H1 (cell line): ENCODE data around the gene MTF2. TPM values are rescaled to one million over a fixed set of nuclear protein-coding genes. Genes with fewer than 3 reads are reported as not detected.

Experiments
- CTCF ChIA-PET: fragments of 300-600 bp; sonication (Branson Sonifier 250); formaldehyde crosslinking; loops from one replicate; lab custom pipeline; 2021; ENCODE audit not compliant: partially characterized antibody; lab: Charles Lee
- POLR2A ChIA-PET: fragments of 300-600 bp; sonication (Branson Sonifier 250); formaldehyde crosslinking; loops from one replicate; lab custom pipeline; 2021; ENCODE audit warnings: inconsistent platforms; ENCODE audit not compliant: partially characterized antibody; lab: Charles Lee
- DNase-seq, 2 experiments: peaks; one replicate each; pipeline versions ENCODE4 v3.0.0 to v3.0.0-alpha.2; 2010 to 2022; ENCODE audit warnings: low spot score in 2 of 2, low read depth in 1 of 2, mixed read lengths in 1 of 2
- FAIRE-seq: peaks from 2 replicates; lab custom pipeline; 2011; peaks lifted over from hg19 to GRCh38; lab: Jason Lieb, UNC
- H2AFZ ChIP-seq: 2 replicates; pipeline ENCODE4 v1.8.1; 2012; ENCODE audit warnings: low read length, inconsistent platforms
- H2AK5ac ChIP-seq: 2 replicates; pipeline ENCODE4 v1.6.1; 2013; ENCODE audit warnings: low read depth, low read length
- H2BK120ac ChIP-seq: replicated peaks from 2 replicates; pipeline ENCODE3; 2013; ENCODE audit warnings: low read depth, low read length, inconsistent platforms
- H2BK12ac ChIP-seq: 2 replicates; pipeline ENCODE4 v1.6.1; 2013; ENCODE audit warnings: low read depth, low read length
- H2BK15ac ChIP-seq: 2 replicates; pipeline ENCODE4 v1.6.1; 2013; ENCODE audit warnings: low read length
- H2BK20ac ChIP-seq: 2 replicates; pipeline ENCODE4 v1.6.1; 2013; ENCODE audit warnings: low read length
- H2BK5ac ChIP-seq: 2 replicates; pipeline ENCODE4 v1.6.1; 2013; ENCODE audit warnings: low read depth, low read length
- H3K14ac ChIP-seq: 2 replicates; pipeline ENCODE4 v1.6.1; 2013; ENCODE audit warnings: inconsistent platforms; ENCODE audit not compliant: insufficient read length
- H3K18ac ChIP-seq: 2 replicates; pipeline ENCODE4 v1.6.1; 2013; ENCODE audit warnings: low read length; ENCODE audit errors: extremely low read depth
- H3K23ac ChIP-seq: 2 replicates; pipeline ENCODE4 v1.6.1; 2013; ENCODE audit warnings: inconsistent platforms; ENCODE audit not compliant: insufficient read length
- H3K23me2 ChIP-seq: 2 replicates; pipeline ENCODE4 v1.6.1; 2013; ENCODE audit warnings: low read depth, low read length
- H3K27ac ChIP-seq: 2 replicates; pipeline ENCODE4 v1.6.1; 2011; ENCODE audit warnings: low read depth, low read length, inconsistent platforms
- H3K27me3 ChIP-seq, 4 experiments: replicated peaks in 1 of 4; 1 replicate in 1 of 4; 2 replicates in 3 of 4; pipeline versions ENCODE4 v1.6.1 to v1.8.1; 2011 to 2013; ENCODE audit warnings: low read length in 3 of 4, mild to moderate bottlenecking in 3 of 4, inconsistent platforms in 2 of 4, mixed read lengths in 2 of 4, moderate library complexity in 1 of 4; ENCODE audit not compliant: control insufficient read depth in 3 of 4, insufficient read depth in 3 of 4; ENCODE audit errors: extremely low read depth in 1 of 4
- H3K36me3 ChIP-seq, 4 experiments: 2 replicates each; pipeline versions ENCODE4 v1.6.1 to v1.8.1; 2011 to 2013; ENCODE audit warnings: mild to moderate bottlenecking in 4 of 4, low read length in 3 of 4, moderate library complexity in 2 of 4, control low read depth in 1 of 4, inconsistent platforms in 1 of 4; ENCODE audit not compliant: insufficient read depth in 4 of 4, control insufficient read depth in 2 of 4
- H3K4ac ChIP-seq: replicated peaks from 2 replicates; pipeline ENCODE3; 2013; ENCODE audit warnings: low read length, low read depth, mixed read lengths, inconsistent platforms; ENCODE audit not compliant: insufficient read length
- H3K4me1 ChIP-seq, 4 experiments: replicated peaks in 1 of 4; 1 replicate in 1 of 4; 2 replicates in 3 of 4; pipeline versions ENCODE4 v1.6.1 to v1.8.1; 2011 to 2013; ENCODE audit warnings: low read length in 3 of 4, inconsistent platforms in 2 of 4, mixed read lengths in 1 of 4; ENCODE audit not compliant: insufficient read depth in 4 of 4, control insufficient read depth in 3 of 4
- H3K4me2 ChIP-seq, 2 experiments: 2 replicates each; pipeline versions ENCODE4 v1.6.1 to v1.8.1; 2011 to 2013; ENCODE audit warnings: low read depth in 2 of 2, low read length in 2 of 2, control low read depth in 1 of 2, inconsistent platforms in 1 of 2, mild to moderate bottlenecking in 1 of 2; ENCODE audit not compliant: insufficient read depth in 1 of 2
- H3K4me3 ChIP-seq, 4 experiments: fragments of 200-600, 300-600 bp in 1 of 4; sonication (generic), shearing (Covaris generic), sonication (Bioruptor Twin) in 1 of 4; 2 replicates each; pipeline versions ENCODE4 v1.5.1 to v1.8.1; 2011 to 2016; ENCODE audit warnings: low read length in 4 of 4, low read depth in 3 of 4, control low read depth in 2 of 4, inconsistent platforms in 2 of 4, mild to moderate bottlenecking in 2 of 4, mixed read lengths in 1 of 4, moderate library complexity in 1 of 4; ENCODE audit not compliant: insufficient read depth in 2 of 4; ENCODE audit errors: extremely low read depth in 1 of 4
- H3K56ac ChIP-seq: replicated peaks from 2 replicates; pipeline ENCODE3; 2013; ENCODE audit warnings: low read depth, mild to moderate bottlenecking, mixed read lengths, low read length, inconsistent platforms; ENCODE audit not compliant: insufficient read length
- H3K79me1 ChIP-seq: 2 replicates; pipeline ENCODE4 v1.6.1; 2013; ENCODE audit warnings: low read depth, low read length, control low read depth
- H3K79me2 ChIP-seq, 2 experiments: 2 replicates each; pipeline versions ENCODE4 v1.6.1 to v1.8.1; 2012 to 2013; ENCODE audit warnings: low read length in 2 of 2, mild to moderate bottlenecking in 2 of 2, inconsistent platforms in 1 of 2; ENCODE audit not compliant: insufficient read depth in 2 of 2, control insufficient read depth in 1 of 2
- H3K9ac ChIP-seq, 4 experiments: replicated peaks in 1 of 4; 1 replicate in 1 of 4; 2 replicates in 3 of 4; pipeline versions ENCODE4 v1.6.1 to v1.8.1; 2011 to 2013; ENCODE audit warnings: low read depth in 3 of 4, low read length in 3 of 4, control low read depth in 2 of 4, mild to moderate bottlenecking in 2 of 4, moderate library complexity in 2 of 4, inconsistent platforms in 1 of 4; ENCODE audit errors: extremely low read depth in 1 of 4
- H3K9me3 ChIP-seq, 2 experiments: 2 replicates each; pipeline versions ENCODE4 v1.6.1 to v1.8.1; 2012 to 2013; ENCODE audit warnings: mild to moderate bottlenecking in 2 of 2, moderate library complexity in 2 of 2, control low read depth in 1 of 2, inconsistent platforms in 1 of 2, low read depth in 1 of 2, low read length in 1 of 2, mixed read lengths in 1 of 2; ENCODE audit not compliant: insufficient read depth in 2 of 2
- H4K20me1 ChIP-seq, 2 experiments: replicated peaks in 1 of 2; 2 replicates each; pipeline versions ENCODE3 to v1.8.1; 2011 to 2013; ENCODE audit warnings: inconsistent platforms in 2 of 2, low read length in 2 of 2, mild to moderate bottlenecking in 1 of 2; ENCODE audit not compliant: insufficient read depth in 2 of 2, control insufficient read depth in 1 of 2
- H4K5ac ChIP-seq: 2 replicates; pipeline ENCODE4 v1.6.1; 2013; ENCODE audit warnings: low read length, low read depth, mixed read lengths, inconsistent platforms; ENCODE audit not compliant: insufficient read length
- H4K8ac ChIP-seq: 2 replicates; pipeline ENCODE4 v1.8.0; 2013; ENCODE audit warnings: mild to moderate bottlenecking, moderate library complexity, low read length, inconsistent platforms; ENCODE audit not compliant: insufficient read depth; ENCODE audit errors: extremely low read depth
- H4K91ac ChIP-seq: replicated peaks from 2 replicates; pipeline ENCODE3; 2013; ENCODE audit warnings: low read length, mixed read lengths, inconsistent platforms; ENCODE audit not compliant: insufficient read length
- ATF2 ChIP-seq: IDR thresholded peaks from 2 replicates; pipeline ENCODE4 v1.6.1; 2012; ENCODE audit warnings: low read length, inconsistent platforms
- BACH1 ChIP-seq: IDR thresholded peaks from 2 replicates; pipeline ENCODE4 v1.6.1; 2012; ENCODE audit warnings: low read length, improper control_type of control experiment
- EZH2 ChIP-seq: fragments of 200-600 bp; sonication (generic); IDR thresholded peaks from 2 replicates; pipeline ENCODE4 v1.7.1; 2012; ENCODE audit warnings: low read depth, mild to moderate bottlenecking, moderate library complexity, low read length, inconsistent platforms; ENCODE audit not compliant: severe bottlenecking
- JUN ChIP-seq: IDR thresholded peaks from 2 replicates; pipeline ENCODE4 v1.6.1; 2011; ENCODE audit warnings: low read depth, mild to moderate bottlenecking, improper control_type of control experiment, low read length
- KDM5A ChIP-seq: fragments of 200-600 bp; IDR thresholded peaks from 2 replicates; pipeline ENCODE4 v1.7.1; 2012; ENCODE audit warnings: mild to moderate bottlenecking, low read length, inconsistent platforms, mixed read lengths
- SP1 ChIP-seq: IDR thresholded peaks from 2 replicates; pipeline ENCODE4 v1.6.1; 2011; ENCODE audit warnings: low read depth, low read length
- TAF1 ChIP-seq: IDR thresholded peaks from 2 replicates; pipeline ENCODE4 v1.6.1; 2011; ENCODE audit warnings: mild to moderate bottlenecking, low read depth, low read length
- WGBS, 2 experiments: shearing (Covaris generic) in 1 of 2; methylation state at CpG; one replicate each; pipeline versions ENCODE4 v1.1.6 to v1.1.7; 2013 to 2015; ENCODE audit warnings: low lambda C conversion rate in 2 of 2, mixed read lengths in 2 of 2, inconsistent platforms in 1 of 2, low coverage in 1 of 2, missing lambda C conversion rate in 1 of 2; ENCODE audit not compliant: insufficient replicate concordance in 2 of 2, insufficient coverage in 1 of 2, insufficient read length in 1 of 2; ENCODE audit errors: extremely low coverage in 1 of 2, missing lambda C conversion rate in 1 of 2; 5-methylcytosine and 5-hydroxymethylcytosine counted together
- polyA plus RNA-seq, 7 experiments: library from polyadenylated mRNA; depleted of rRNA in 3 of 7; stranded (reverse) in 5 of 7; unstranded in 2 of 7; fragments of >200 nt in 5 of 7; fragments of 200-250 nt in 2 of 7; gene quantifications; 1 replicate in 5 of 7; 2 replicates in 1 of 7; 4 replicates in 1 of 7; pipeline versions ENCODE4 v1.2.1 to v1.2.3, GENCODE V29; 2011 to 2013; ENCODE audit warnings: missing spikeins in 2 of 7, mixed read lengths in 2 of 7
- total RNA-seq: library from RNA; stranded (reverse); fragmentation: NEBNext Ultra II Directional; extraction: Animal tissue kit (Norgen Biotek cat#: 25700); gene quantifications from 2 replicates; pipeline ENCODE4 v1.2.1, GENCODE V29; 2021
- TF ChIP-seq, protein P1 (sequence below): IDR thresholded peaks from 2 replicates; pipeline ENCODE4 v1.6.1; 2012; ENCODE audit warnings: inconsistent platforms
- TF ChIP-seq, protein P2 (sequence below): IDR thresholded peaks from 2 replicates; pipeline ENCODE4 v1.6.1; 2011; ENCODE audit warnings: low read length, improper control_type of control experiment

The MTF2 gene
- total and polyA plus RNA-seq, 2 of the 8 experiments (the other 6 are each of a cell fraction or from before 2014, with no cell fraction given): 72.1 to 102 TPM

DNA sequence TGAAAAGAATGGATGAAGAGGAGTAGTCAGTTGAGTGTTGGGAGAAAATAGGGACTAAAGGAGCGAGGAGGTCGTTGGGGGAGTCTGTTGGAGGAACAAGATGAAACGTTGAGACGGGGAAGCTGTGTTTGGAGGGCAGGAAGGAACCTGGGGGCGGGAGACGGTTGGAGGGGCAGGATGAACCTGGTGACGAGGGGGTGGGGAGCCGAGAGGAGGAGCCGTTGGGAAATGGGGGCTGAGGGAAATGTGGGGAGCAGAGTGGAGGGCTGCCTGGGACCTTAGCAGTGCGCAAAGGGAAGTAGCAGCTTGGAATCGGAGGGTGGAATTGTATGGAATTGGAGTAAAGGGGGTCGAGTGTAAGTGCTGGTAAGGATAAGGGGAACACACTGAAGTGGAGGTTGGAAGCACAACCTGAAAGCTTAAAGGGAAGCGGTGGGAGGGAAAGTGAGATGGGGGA, 630 bp downstream of the MTF2 start:
- POLR2A ChIA-PET: interaction anchor here (0.6 to 4.1 kb wide), 41 partner anchors 10 to 412 kb away, joined by 3 to 65 read pairs (median 5); partner anchors contain the start of genes CCDC18, DIPK1A, DR1 and RPL5
- peak overlapping the region; percentile 91 for H3K4ac ChIP-seq
- H3K4me1 ChIP-seq: no peaks in the 10 kb centered on the region; a peak in 2 of 7 replicates
- H4K8ac ChIP-seq: peak overlapping the region; percentile 17; the same call in 1 of the 2 replicates
- peak overlapping the region; percentile 83 for H2BK120ac ChIP-seq
- H3K36me3 ChIP-seq: peaks cover 0 to 29% (median 11%) of the 10 kb centered on the region in 4 experiments; a peak in 3 of 8 replicates
- peaks cover 3 to 9% of the 10 kb centered on the region in 2 experiments; a peak in 2 of 4 replicates for H3K9me3 ChIP-seq
- peaks cover 5 to 8% of the 10 kb centered on the region in 2 experiments for H4K20me1 ChIP-seq
- peak overlapping the region; percentile 46 to 78 for H3K4me2 ChIP-seq
- DNase-seq (peak in 1 of 2 experiments; percentile 59), FAIRE-seq (no peak)
- no peak overlapping the region for H2AFZ ChIP-seq
- peaks cover 4% of the 10 kb centered on the region; the same call in 1 of the 2 replicates for H3K23me2 ChIP-seq
- H2BK12ac ChIP-seq: peak overlapping the region; percentile 85; the same call in 1 of the 2 replicates
- peak overlapping the region; percentile 99 for H2BK5ac ChIP-seq
- peaks cover 50 to 60% of the 10 kb centered on the region in 2 experiments for H3K79me2 ChIP-seq
- H3K56ac ChIP-seq: peak overlapping the region; percentile 90
- peak overlapping the region; percentile 76 for H2AK5ac ChIP-seq
- H4K5ac ChIP-seq: peak overlapping the region; percentile 92
- H3K79me1 ChIP-seq: no peaks in the 10 kb centered on the region
- peak overlapping the region; percentile 97 to 100 (median 98) for H3K9ac ChIP-seq
- H4K91ac ChIP-seq: peak overlapping the region; percentile 93
- 1% methylated on average over 13 of the region's 13 CpGs; no CpG with 5 or more reads in 1 of the 2 experiments for WGBS, 2 experiments
- peak overlapping the region; percentile 82 to 100 (median 98) for H3K4me3 ChIP-seq
- H3K27ac ChIP-seq: peak overlapping the region; percentile 97
- no peak overlapping the region for H3K14ac ChIP-seq
- H2BK15ac ChIP-seq: peak overlapping the region; percentile 83; the same call in 1 of the 2 replicates
- H2BK20ac ChIP-seq: no peak overlapping the region
- CTCF ChIA-PET: interaction anchor here (0.6 to 1.9 kb wide), 8 partner anchors 12 to 50 kb away, joined by 3 to 7 read pairs (median 4); no protein-coding TSS in a partner anchor
- peak overlapping the region; percentile 96 for H3K18ac ChIP-seq
- H3K23ac ChIP-seq: no peak overlapping the region
- H3K27me3 ChIP-seq: no peaks in the 10 kb centered on the region
- TF ChIP-seq ATF2 (no peak), JUN (no peak), BACH1 (no peak), SP1 (0 out of 2 replicates have a peak, but pooled peaks have one; percentile 24), TAF1 (0 out of 2 replicates have a peak, but pooled peaks have one; percentile 22), EZH2 (no peak), KDM5A (no peak)
- TF ChIP-seq, protein P1, sequence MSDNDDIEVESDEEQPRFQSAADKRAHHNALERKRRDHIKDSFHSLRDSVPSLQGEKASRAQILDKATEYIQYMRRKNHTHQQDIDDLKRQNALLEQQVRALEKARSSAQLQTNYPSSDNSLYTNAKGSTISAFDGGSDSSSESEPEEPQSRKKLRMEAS: no peak
- TF ChIP-seq, protein P2, sequence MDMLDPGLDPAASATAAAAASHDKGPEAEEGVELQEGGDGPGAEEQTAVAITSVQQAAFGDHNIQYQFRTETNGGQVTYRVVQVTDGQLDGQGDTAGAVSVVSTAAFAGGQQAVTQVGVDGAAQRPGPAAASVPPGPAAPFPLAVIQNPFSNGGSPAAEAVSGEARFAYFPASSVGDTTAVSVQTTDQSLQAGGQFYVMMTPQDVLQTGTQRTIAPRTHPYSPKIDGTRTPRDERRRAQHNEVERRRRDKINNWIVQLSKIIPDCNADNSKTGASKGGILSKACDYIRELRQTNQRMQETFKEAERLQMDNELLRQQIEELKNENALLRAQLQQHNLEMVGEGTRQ: no peak
